COLO668 (cell line): Measurements from ENCODE around the gene CELSR1.
"Not testable (repeated sequence)": the region's sequence is repeated elsewhere in the genome, so short reads cannot be mapped to it uniquely, and the experiment has no call there.

Source experiments
- DNase-seq: peaks from one replicate; lab custom pipeline; 2025; ENCODE audit not compliant: unreplicated experiment; lab: John Stamatoyannopoulos, UW

CELSR1 gene

DNA sequence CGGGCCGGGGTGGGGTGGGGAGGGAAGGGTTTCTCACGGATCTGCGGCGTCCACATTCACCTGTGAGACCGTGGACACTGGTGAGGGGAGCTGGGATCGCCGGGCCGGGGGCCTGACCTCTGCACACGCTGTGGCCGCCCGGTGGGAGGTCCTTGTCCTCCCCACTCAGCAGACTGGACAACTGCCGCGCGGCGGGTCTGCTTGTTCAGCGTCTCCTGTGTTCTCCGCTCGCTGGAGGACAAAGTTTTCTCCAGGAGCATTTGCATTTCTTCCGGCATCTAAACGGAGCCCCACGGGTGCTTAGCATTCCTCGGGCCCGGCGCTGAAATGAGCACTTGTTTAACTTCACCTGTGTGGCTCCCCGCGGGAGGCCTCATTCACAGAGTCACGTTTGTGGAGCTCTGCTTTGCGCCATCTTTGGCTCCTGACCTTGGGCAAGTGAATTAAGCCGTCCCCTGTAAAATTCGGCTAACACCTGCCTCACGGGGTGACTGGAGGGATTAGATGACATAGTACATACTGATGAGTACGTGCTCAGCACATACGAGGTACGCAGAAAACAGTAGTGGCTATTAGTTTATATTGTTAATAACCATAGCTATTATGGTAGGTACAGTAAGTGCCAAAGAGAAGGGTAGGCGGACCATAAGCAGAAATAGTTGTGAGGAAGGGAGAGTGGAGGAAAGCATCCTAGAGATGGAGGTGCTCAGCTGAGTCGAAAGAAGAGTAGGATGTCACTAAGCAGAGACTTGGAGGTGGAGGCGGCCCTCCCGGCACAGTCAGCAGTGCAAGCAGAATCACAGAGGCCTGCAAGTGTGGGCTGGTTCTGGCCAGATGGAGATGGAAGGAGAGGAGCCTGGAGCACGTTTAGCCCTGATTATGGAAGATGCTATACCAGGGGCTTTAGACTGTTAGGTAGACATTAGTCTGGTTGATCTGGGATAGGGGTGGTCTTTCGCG lies 201.0 kb downstream of the CELSR1 start:
- DNase-seq = peak; percentile 60

DNA sequence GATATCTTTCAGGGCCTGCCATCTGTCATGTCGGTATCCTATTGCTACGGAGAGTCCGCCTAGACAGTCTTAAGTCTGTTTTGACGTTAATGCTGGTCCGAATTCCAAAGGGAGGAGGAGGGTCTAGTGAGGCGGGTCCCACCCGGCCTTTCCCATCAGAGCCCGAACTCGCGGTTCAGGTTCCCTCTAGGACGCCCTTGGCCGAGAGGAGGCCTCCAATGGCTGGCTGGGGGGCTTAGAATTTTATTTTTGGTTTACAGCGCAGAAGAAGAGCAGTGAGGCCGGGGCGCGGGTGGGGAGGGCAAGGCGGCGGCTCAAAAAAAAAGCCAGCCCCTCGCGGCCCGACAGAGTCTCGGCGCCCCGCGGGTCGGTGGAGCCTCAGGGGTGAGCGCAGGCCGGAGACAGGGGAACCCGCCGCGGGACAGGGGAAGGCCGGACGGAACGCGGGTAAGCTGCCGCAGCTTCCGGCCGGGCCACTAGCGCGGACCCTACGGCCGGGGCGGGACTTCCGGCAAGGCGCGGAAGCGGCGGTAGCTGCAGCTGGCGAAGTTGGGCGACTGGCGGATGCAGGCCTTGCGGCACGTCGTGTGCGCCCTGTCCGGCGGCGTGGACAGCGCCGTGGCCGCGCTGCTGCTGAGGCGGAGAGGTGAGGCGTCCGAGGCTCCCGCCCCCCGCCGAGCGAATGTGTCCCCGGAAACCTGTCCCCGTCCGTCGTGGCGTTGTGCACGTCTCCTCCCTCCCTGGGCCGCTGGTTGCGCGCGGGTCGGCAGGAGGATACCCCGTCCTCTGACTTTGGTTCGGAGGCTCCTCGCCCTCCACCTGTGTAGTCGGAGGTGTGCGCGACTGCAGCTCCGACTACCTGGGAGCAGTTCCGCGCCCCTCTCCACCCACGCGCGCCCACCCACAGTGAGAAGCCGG lies 202.0 kb downstream of the CELSR1 start, which contains the start of gene TRMU:
TRMU (plus strand) TSS at position 514 of the 918 bp plus-strand sequence; CDS start at position 565, 51 bp downstream.
- DNase-seq = peak; percentile 92

DNA sequence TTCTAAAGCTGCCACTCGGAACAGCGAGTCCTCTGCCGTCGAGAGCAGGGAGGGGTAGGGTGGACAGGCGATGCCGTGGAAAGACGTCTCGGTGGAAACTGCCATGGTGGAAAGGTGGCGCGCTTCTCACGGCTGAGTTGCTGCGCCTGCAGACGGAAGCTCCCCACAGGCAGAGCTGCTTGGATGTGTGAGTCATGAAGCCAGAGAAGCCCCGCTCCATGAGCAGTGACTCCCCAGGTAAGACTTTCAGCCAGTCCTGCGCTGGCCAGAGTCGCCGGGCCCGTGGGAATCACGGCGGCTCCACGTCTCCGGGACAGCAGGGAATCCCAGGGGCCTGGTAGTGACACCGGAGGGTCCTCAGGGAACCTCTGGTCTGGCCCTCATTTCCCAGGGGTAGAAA lies 205.9 kb downstream of the CELSR1 start:
- no peak for DNase-seq

DNA sequence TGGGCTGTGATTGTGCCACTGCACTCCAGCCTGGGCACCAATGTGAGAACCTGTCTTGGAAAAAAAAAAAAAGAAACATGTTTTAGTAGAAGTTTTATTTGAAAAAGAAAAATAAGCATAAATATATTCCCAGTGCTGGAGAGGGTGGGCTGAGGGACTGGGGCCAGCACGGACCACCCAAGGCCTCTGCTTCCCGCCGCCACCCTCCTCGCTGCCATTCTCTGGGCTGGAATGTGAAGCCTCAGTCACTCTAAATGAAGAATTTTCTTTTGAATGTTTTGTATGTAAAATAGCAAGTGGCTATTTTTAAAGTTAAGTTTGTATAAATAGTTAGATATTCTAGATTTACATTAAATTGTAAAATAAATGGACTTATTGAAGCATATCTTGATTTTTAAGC lies 207.0 kb downstream of the CELSR1 start:
- DNase-seq = no peak

DNA sequence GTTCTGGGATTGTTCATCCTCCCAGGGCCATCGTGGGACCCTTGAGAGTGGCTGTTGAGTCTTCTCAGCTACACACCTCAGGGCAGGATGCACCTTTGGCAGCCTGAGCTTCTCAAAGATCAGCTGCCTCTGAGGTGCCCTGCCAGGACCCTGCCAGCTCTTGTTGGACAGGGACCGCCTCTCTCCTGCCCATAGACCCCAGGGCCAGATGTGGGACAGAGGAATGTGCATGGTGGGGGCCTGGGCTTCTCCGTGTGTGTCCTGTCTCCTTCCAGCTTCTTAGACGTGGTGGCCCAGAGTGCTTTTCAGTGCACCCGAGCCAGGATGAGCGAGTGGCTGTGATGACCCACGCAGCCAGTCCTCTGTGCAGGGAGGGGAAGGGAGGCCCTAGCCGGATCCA lies 207.8 kb downstream of the CELSR1 start:
- no peak for DNase-seq

DNA sequence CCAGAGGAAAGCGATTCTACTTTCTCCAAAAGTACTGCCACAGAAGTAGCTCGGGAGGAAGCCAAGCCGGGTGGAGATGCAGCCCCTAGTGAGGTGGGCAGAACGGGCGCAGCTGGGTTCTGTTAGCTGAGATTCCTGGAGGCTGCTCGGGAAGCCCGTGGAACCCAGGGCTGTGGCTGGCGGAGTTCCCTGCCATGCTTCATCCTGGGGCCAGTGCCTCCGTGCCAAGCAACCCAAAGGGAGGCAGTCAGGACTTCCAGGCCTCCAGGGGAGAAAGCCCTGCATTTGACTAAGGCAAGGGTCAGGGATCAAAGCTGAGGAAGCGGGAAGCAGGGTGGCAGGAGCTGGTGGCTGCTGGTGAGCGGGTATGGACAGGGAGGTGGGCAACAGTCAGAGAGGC lies 208.6 kb downstream of the CELSR1 start:
- no peak for DNase-seq

DNA sequence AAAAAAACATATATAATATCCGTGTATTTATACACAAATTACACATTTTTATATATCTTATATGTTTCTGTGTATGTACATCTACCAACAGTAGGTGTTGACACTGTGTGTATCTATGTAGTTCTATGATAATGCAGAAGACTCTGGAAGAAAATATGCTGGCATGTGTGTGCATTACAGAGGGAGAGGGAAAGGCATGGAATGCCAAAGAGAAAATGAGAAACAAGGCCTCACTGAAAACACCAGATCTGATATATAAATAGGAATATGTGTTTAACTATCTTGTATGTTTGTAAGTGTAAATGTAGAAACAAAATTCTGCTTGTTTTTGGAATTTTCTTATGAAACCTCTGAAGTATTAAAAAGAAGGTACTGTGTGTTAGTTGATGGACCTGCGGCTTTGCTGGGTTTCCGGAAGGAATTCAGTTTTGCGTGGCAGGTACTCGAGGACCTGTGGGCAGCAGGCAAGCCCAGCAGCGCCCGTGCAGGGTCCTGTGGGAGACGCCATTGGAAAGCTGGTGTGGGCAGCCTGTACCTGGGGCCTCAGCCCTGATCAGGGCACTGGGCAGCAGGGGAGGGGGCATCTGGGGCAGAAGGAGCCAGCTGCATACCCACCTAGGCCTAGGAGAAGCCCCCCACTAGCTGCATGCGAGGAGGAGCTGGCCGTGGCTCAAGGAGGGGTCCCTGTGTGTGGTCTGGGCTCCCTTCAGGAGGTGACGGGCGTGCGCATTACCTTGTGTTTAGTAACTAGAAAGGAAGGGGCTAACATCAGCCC lies 209.5 kb downstream of the CELSR1 start:
- DNase-seq = no peak

DNA sequence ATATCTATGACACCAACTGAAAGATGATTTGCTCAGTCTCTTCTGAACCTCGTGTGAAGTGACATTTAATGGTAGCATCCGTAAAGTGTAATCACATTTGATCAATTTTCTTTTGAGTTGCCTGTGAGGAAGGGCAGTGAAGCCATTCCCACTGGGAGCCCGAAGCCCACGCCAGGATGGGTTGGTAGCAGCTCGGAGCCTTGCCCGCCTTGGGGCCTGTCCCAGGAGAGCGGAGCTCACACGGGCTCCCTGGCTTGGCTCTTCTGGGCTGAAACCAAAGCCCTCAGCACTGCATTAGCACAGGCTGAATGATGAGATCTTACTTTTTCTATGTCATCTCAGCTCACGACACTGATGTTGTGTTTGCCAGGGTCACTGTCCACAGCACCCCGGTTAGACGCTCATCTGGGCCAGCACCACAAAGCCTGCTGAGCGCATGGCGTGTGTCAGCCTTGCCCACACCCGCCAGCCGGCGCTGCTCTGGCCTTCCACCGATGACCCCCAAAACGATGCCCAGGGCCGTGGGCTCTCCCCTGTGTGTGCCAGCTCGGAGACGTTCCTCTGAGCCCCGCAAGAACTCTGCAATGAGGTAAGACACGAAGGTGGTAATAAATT lies 211.2 kb downstream of the CELSR1 start:
- DNase-seq = no peak

DNA sequence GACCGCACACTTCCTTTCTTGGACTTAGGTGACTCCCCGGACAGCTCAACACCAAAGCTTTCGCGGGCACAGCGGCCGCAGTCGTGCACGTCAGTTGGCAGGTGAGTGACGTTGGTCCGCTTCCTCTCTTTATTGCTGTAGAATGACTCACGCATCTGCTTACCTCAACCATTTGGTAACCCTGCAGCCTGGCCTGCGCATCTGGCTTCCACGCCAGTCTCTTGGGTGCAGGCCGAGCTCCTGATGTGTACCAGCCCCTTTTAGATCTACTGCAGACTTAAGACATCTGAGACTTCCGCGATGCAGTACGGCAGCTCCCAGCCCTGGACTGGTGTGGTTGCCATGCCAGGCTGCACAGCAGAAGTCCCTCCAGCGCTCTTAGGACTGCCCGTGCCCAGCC lies 214.3 kb downstream of the CELSR1 start:
- no peak for DNase-seq

DNA sequence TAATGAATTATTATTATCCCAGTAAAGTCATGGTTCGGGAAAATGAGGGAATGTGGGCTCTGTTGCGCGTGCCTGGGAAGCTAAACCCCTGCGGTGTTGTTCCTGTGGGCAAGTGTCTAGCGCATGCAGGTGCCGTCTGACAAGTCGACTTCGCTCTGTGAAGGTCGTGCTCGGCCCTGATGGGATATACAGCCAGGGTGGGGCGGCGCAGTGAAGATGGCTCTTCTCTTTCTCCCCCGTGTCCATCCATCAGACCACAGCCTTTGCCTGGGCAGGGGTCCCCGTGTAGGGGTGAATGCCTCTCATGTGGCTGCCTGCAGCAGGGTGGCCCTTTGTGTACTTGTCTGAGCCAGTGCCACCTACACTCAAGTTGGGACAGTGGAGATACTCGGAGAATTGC lies 214.7 kb downstream of the CELSR1 start:
- no peak for DNase-seq

DNA sequence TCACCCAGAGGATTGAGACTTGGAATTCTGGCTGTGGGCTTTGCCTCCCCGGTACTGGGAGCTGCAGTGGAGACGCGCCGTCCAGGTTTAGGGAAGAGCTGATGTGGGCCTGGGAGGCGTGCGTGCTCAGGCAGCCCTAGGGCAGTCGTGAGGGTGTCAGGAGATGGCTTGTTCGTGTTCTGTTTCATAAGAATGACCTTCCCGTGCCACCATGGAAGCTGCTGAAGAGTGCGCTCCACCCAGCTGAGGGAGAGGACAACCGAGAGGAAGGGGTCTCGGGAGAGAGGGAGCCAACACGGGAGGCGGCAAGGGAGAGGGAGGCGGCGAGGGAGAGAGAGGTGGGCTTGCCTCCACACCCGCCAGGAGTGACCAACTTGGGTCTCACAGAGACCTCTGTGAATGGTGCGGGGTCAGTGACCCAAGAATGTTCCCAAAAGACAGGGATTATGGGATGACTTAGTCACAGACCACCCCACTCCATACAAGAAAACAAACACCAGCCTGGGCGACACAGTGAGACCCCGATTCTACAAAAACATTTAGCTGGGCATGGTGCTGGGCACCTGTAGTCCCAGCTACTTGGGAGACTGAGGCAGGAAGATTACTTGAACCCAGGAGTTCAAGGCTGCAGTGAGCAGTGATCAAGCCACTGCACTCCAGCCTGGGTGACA lies 216.6 kb downstream of the CELSR1 start:
- DNase-seq = no peak

DNA sequence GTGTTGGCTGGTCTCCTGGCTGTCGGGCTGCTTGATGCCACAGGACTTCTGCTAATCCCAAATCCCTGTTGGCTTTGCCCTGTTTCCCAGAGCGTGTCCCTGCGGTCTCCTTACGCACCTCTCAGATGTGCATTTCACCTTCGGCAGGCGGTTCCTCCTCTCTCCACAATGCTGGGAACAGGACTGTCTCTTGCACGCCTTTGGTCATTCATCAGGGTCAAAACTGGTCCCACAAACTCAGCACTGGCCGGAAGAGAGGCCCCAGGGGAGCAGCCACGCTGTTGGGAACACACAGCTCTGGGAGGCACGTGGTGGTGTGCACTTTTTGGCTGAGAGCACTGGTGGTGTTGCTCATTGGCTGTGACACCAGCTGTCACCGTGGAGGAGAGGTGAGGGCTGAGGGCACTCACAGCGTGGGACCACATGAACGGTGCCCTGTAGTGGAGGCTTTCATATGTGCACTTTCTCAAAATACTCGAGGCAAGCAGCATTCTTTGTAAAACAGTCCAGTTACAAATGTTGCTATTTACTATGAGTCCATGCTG lies 217.2 kb downstream of the CELSR1 start:
- DNase-seq = no peak

DNA sequence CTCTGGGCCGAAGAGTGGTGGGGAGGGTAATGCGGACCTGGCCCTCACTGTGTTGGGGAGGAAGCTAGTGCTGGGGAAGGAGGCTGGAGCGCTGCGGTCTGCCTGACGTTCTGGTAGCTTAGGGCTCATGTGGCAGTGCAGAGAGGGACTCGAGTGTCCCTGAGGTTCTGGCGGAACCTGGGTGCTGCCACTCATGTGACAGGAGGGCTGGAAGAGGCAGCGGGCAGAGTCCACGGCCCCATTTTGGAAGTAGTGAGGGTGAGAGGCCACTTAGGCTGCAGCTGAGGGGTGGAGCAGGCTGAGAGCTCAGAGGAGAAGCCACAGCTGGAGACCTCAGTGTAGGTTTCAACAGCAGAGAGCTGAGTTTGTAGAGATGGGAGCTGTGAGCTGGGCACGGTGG lies 218.1 kb downstream of the CELSR1 start:
- no peak for DNase-seq

DNA sequence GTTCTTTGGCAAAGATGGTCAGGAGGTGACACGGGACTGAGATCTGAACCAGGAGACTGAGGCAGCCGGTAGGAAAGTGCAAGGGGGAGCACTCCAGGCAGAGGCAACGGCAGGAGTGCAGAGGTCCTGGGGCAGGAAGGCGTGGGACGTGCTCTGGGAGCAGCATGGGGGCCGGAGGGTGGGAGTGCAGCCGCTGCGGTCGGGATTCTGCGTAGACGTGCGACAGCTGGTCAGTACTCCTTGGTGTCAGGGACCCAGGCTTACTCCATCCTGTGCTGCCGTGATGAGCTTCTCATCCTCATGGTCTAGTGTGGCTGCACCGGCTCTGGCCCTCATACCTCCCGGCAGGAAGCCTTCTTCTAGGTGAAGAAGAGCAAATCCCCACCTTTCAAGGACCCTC lies 218.8 kb downstream of the CELSR1 start:
- DNase-seq = no peak

DNA sequence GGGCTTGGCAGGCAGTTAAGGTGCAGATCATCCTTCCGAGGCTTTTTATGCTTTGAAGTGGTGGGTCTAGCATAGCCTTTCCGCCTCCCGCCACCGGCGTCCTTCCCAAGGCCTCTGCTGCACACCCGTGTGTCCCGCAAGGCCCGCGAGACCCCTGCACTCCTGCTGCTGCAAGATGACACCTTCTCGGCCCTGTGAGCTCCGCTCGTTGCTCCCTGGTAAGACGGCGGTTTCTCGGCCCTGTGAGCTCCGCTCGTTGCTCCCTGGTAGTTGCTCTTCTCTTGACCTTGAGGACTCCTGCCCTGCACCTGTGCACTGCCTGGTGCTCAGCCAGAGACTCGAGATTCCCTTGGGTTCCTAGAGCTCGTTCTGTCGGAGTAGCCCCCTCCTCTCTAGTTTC lies 219.8 kb downstream of the CELSR1 start:
- DNase-seq = no peak

DNA sequence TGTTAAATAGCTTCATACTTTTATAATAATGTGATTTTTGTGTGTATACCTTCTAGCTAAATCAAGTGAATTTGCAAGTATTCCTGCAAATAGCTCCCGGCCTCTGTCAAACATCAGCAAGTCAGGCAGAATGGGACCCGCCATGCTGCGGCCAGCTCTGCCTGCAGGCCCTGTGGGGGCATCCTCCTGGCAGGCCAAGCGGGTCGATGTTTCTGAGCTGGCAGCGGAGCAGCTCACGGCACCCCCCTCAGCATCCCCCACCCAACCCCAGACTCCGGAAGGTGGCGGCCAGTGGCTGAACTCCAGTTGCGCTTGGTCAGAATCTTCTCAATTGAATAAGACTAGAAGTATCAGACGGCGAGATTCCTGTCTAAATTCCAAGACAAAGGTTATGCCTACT lies 221.4 kb downstream of the CELSR1 start:
- no peak for DNase-seq

DNA sequence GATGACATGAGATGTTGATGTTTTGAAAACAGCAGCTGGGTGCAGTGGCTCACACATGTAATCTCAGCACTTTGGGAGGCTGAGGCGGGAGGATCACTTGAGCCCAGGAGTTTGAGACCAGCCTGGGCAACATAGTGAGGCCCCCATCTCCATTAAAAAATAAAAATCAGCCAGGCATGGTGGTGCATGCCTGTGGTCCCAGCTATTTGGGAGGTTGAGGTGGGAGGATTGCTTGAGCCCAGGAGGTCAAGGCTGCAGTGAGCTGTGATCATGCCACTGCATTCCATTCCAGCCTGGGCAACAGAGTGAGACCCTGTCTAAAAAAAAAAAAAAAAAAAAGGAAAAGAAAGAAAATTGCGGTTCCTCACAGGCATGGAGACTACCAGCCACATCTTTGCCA lies 224.6 kb downstream of the CELSR1 start:
- not testable (repeated sequence) for DNase-seq

DNA sequence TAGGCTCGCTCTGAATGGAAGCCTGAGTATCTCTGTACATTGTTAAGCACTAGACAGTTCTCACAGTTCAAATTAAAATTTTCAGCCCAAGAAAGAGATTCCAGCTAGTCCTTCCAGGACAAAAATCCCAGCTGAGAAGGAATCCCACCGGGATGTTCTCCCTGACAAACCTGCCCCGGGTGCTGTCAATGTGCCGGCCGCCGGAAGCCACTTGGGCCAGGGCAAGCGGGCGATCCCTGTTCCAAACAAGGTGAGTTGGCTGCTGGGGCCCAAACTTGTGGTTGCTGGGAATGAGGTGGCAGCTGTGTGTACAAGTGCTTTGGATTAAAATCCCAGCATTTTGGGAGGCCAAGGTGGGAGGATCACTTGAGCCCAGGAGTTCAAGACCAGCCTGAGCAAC lies 225.4 kb downstream of the CELSR1 start:
- DNase-seq = no peak
